Measurements from ENCODE around the gene CCDC134. TPM values are rescaled to one million over a fixed set of nuclear protein-coding genes. Genes with fewer than 3 reads are reported as not detected.

CCDC134 gene
- total and polyA plus RNA-seq, 2 of the 8 experiments (the other 6 are each of a cell fraction or from before 2014, with no cell fraction given) = 7.7 to 20.0 TPM

DNA sequence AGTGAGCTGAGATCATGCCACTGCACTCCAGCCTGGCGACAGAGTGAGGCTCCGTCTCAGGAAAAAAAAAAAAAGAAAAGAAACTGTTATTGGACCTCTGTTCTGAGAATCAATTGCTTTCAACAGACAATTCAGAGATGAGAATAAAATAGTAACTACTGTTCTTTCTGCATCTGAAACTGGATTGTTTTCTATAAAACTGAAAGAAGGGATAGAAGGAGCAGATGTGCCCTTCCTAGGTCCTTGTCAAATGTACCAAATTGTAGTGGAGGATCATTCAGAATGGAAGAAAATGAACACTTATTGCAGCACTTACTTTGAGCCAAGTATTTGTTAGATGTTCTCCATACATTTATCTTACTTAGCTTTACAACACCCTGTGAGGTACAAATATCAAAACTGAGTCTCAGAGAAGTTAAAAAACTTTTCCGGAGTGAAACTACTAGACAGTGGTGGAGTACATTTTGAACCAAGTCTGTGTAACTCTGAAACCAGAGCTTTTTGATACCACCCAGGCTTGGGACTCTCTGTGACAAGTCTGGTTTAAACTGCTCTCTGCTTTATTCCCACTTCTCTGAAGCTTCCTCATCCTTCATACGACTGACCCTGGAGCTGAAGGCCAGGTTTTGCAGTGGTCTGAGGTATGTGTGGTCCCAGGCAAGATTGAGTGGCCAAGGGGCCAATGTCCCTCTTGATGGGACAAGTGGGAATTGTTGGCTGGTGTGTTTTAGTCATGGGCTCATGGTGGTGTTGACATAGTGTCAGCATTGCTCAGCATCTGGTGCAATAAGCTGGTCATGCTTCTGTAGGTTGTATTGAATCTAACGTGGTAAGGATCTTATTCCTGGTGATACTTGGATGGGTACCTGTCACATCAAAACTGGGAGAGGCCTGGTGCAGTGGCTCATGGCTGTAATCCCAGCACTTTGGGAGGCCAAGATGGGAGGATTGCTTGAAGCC is 48.2 kb upstream of the CCDC134 start:
- Histone ChIP-seq H4K91ac (replicated peaks; ENCODE audit: insufficient read length, low read length) (no peak overlapping the region), H3K36me3 (ENCODE audit: control insufficient read depth in 2 of 4, insufficient read depth in 4 of 4, low read length in 3 of 4) (no peaks in the 10 kb centered on the region), H4K5ac (ENCODE audit: insufficient read length, low read depth, low read length) (no peak overlapping the region), H2AK5ac (ENCODE audit: low read depth, low read length) (no peak overlapping the region), H2AFZ (ENCODE audit: low read length) (no peak overlapping the region), H3K23ac (ENCODE audit: insufficient read length) (no peak overlapping the region), H3K4me3 (ENCODE audit: extremely low read depth in 1 of 4, insufficient read depth in 2 of 4, low read depth in 3 of 4, low read length in 4 of 4) (no peak overlapping the region), H3K14ac (ENCODE audit: insufficient read length) (no peak overlapping the region), H3K79me2 (ENCODE audit: control insufficient read depth in 1 of 2, insufficient read depth in 2 of 2, low read length in 2 of 2) (no peaks in the 10 kb centered on the region), H3K23me2 (ENCODE audit: low read depth, low read length) (no peaks in the 10 kb centered on the region), H4K20me1 (replicated peaks in 1 of 2; ENCODE audit: control insufficient read depth in 1 of 2, insufficient read depth in 2 of 2, low read length in 2 of 2) (no peaks in the 10 kb centered on the region), H3K9me3 (ENCODE audit: insufficient read depth in 2 of 2, low read depth in 1 of 2, low read length in 1 of 2) (no peaks in the 10 kb centered on the region), H2BK120ac (replicated peaks; ENCODE audit: low read depth, low read length) (no peak overlapping the region), H3K27me3 (replicated peaks in 1 of 4; ENCODE audit: control insufficient read depth in 3 of 4, extremely low read depth in 1 of 4, insufficient read depth in 3 of 4, low read length in 3 of 4) (no peaks in the 10 kb centered on the region; a peak in 2 of 7 replicates), H2BK5ac (ENCODE audit: low read depth, low read length) (no peak overlapping the region), H2BK20ac (ENCODE audit: low read length) (no peak overlapping the region), H4K8ac (ENCODE audit: extremely low read depth, insufficient read depth, low read length) (no peak overlapping the region), H3K4me2 (ENCODE audit: insufficient read depth in 1 of 2, low read depth in 2 of 2, low read length in 2 of 2) (no peak overlapping the region), H3K56ac (replicated peaks; ENCODE audit: insufficient read length, low read depth, low read length) (no peak overlapping the region), H3K4me1 (replicated peaks in 1 of 4; ENCODE audit: control insufficient read depth in 3 of 4, insufficient read depth in 4 of 4, low read length in 3 of 4) (peaks cover 0 to 7% (median 4%) of the 10 kb centered on the region in 4 experiments; a peak in 5 of 7 replicates), H3K27ac (ENCODE audit: low read depth, low read length) (no peak overlapping the region), H2BK12ac (ENCODE audit: low read depth, low read length) (no peak overlapping the region), H3K4ac (replicated peaks; ENCODE audit: insufficient read length, low read depth, low read length) (no peak overlapping the region), H3K9ac (replicated peaks in 1 of 4; ENCODE audit: extremely low read depth in 1 of 4, low read depth in 3 of 4, low read length in 3 of 4) (no peak overlapping the region; a peak in 1 of 7 replicates), H3K18ac (ENCODE audit: extremely low read depth, low read length) (no peak overlapping the region), H3K79me1 (ENCODE audit: low read depth, low read length) (no peaks in the 10 kb centered on the region), H2BK15ac (ENCODE audit: low read length) (no peak overlapping the region)
- DNase-seq (ENCODE audit: low read depth in 1 of 2, low spot score in 2 of 2) (no peak), FAIRE-seq (no peak)
- TF ChIP-seq KDM1A (IDR thresholded peaks at IDR 0.05; ENCODE audit: borderline replicate concordance, low read length) (no peak), CBX5 (IDR thresholded peaks at IDR 0.05; ENCODE audit: low read depth, low read length) (no peak), BACH1 (IDR thresholded peaks at IDR 0.05; ENCODE audit: low read length) (no peak), GABPA (IDR thresholded peaks at IDR 0.05; ENCODE audit: borderline replicate concordance, insufficient read depth, low read length) (no peak)
- TF ChIP-seq, protein P1, sequence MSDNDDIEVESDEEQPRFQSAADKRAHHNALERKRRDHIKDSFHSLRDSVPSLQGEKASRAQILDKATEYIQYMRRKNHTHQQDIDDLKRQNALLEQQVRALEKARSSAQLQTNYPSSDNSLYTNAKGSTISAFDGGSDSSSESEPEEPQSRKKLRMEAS (IDR thresholded peaks at IDR 0.05) = no peak
- 91% methylated on average over 3 of the region's 5 CpGs; no CpG with 5 or more reads in 1 of the 2 experiments for WGBS, 2 experiments (ENCODE audit: extremely low coverage in 1 of 2, insufficient coverage in 1 of 2, insufficient read length in 1 of 2, insufficient replicate concordance in 2 of 2, low coverage in 1 of 2, low lambda C conversion rate in 2 of 2, missing lambda C conversion rate in 1 of 2)
- ChIA-PET POLR2A (ENCODE audit: partially characterized antibody) (interaction anchor here (0.9 to 1.8 kb wide), 3 partner anchors 27 to 88 kb away, joined by 3 to 4 read pairs (median 3); no protein-coding TSS in a partner anchor), CTCF (ENCODE audit: partially characterized antibody) (interaction anchor here (0.6 to 4.0 kb wide), 8 partner anchors 9 to 100 kb away, joined by 3 to 17 read pairs (median 4); partner anchors contain the start of gene MEI1)

Measured in H1 (cell line).